GM18519 (cell line): ENCODE measurements around the gene TIMM13.

Experiments used
- ATAC-seq: cut with Tn5 transposase; IDR thresholded peaks from one replicate; pipeline ENCODE4 v1.9.1; 2021; ENCODE audit warnings: mild to moderate bottlenecking, moderate library complexity; ENCODE audit not compliant: unreplicated experiment, low FRiP score

TIMM13 gene

GRCh38 chr19:2455851-2456570, 28.6 kb upstream of the TIMM13 start:
- peak; percentile 15 for ATAC-seq

- no peak for ATAC-seq
These were observed 27.8 kb upstream of the TIMM13 start for GRCh38 chr19:2454962-2455850.

- ATAC-seq = no peak
These were observed 27.0 kb upstream of the TIMM13 start for GRCh38 chr19:2454199-2454961.

- no peak for ATAC-seq
These were observed 26.1 kb upstream of the TIMM13 start for GRCh38 chr19:2453431-2454025.

GRCh38 chr19:2451741-2452140, 24.4 kb upstream of the TIMM13 start:
- no peak for ATAC-seq

GRCh38 chr19:2451138-2451537, 23.8 kb upstream of the TIMM13 start:
- ATAC-seq = no peak

- ATAC-seq = no peak
These were observed 21.6 kb upstream of the TIMM13 start for GRCh38 chr19:2449019-2449418.

- no peak for ATAC-seq
These were observed 19.0 kb upstream of the TIMM13 start for GRCh38 chr19:2446381-2446780.

- no peak for ATAC-seq
These were observed 17.0 kb upstream of the TIMM13 start for GRCh38 chr19:2444251-2445002.

- no peak for ATAC-seq
These were observed 16.4 kb upstream of the TIMM13 start for GRCh38 chr19:2443785-2444182.

- ATAC-seq = no peak
These were observed 15.9 kb upstream of the TIMM13 start for GRCh38 chr19:2443116-2443784.

GRCh38 chr19:2441096-2441752, 13.8 kb upstream of the TIMM13 start:
- no peak for ATAC-seq

- no peak for ATAC-seq
These were observed 13.1 kb upstream of the TIMM13 start for GRCh38 chr19:2440515-2440914.

- no peak for ATAC-seq
These were observed 10.8 kb upstream of the TIMM13 start for GRCh38 chr19:2438178-2438577.

- no peak for ATAC-seq
These were observed 9.5 kb upstream of the TIMM13 start for GRCh38 chr19:2436926-2437325.

- ATAC-seq = no peak
These were observed 9.0 kb upstream of the TIMM13 start for GRCh38 chr19:2436384-2436783.

- ATAC-seq = no peak
These were observed 7.4 kb upstream of the TIMM13 start for GRCh38 chr19:2434721-2435265.

- ATAC-seq = no peak
These were observed 6.9 kb upstream of the TIMM13 start for GRCh38 chr19:2434267-2434666.

GRCh38 chr19:2433854-2434253, 6.5 kb upstream of the TIMM13 start:
- ATAC-seq = no peak
